Dedifferentiated amniotic fluid mesenchymal stem cell (primary cell): ENCODE measurements around the gene CLSTN2.

Source experiments
- DNase-seq: peaks from one replicate; pipeline ENCODE4 v3.0.0-alpha.2; 2016; ENCODE audit errors: extremely low spot score

Gene CLSTN2

DNA sequence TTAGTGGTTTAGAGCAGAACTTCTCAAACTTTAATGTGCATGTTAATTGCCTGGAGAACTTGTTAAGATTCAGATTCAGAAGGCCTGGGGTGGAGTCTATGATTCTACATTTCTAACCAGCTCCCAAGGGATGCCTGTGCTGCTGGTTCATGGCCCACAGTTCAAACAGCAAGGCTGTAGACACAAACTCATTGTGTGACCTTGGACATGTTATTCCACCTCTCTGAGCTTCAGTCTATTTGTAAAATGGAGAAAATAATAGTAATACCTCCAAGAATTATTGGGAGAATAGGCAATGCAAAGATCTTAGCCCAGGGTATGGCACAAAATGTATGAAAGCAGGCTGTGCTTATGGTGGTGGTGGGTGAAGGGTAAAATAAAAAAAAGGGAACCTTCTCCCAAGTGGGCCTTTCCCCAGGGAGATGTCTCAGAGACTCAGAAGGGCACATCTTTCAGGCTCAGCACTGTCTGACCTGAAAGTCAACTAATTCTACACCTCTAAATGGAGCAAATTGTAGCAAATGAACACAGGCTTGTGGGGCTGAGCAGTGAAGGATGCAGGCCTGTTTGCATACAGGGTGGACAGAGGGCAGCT is 566.9 kb downstream of the CLSTN2 start:
- DNase-seq: no peak

DNA sequence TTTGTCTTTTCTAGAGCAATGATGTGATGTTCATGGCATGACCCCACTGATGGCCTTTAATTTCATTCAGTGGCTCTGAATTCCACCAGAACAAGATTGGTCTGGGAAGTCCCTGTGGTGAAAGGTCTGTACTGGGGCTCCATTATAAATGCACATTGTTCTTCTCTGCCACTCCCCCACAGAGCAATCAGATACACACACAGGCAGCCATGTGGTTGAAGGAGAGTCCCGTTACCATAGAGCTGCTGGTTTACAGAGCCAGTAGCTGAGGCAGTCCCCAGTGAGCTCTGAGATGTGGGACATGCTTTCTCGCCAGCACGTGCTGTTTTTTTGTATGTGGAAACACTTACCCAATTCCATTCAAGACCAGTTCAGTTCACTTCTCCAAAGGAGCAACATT is 570.2 kb downstream of the CLSTN2 start:
- no peak for DNase-seq

DNA sequence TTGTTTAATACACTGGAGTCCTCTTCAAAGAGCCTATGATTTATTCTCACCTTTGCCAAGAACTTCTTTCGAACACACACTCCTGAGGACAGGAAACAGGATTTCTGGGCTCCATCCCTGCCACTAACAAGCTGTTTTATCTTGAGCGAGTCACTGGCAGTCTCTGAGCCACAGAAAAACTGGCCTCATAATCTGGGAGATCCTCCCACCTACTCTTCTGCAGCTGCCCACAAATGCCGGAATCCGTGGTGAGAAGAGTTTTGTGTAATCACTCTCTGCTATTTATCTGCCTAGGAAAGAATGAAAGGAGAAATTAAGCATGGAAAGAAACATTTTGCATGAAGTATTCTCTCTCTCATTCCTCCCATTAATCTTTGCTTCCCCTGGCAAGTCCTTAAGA is 570.9 kb downstream of the CLSTN2 start:
- DNase-seq: no peak

DNA sequence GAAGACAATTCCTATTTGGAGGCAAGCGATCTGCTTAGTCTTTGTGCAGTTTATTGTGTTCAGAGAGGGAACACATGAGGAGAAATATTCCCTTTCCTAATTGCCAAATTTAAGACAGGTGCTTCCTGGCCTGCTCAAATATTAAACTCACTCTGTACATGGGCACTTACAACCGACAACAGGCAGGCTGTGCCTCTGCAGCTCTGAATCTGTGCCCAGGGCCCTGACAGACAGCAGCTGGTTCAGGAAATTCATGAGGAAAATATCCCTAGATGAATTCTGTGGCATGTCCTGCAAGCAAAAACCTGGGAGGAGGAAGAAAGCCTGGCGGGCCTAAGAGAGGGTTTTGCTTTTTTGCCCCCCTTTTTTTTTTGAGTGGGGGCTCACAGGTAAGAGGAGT is 573.6 kb downstream of the CLSTN2 start:
- no peak for DNase-seq

DNA sequence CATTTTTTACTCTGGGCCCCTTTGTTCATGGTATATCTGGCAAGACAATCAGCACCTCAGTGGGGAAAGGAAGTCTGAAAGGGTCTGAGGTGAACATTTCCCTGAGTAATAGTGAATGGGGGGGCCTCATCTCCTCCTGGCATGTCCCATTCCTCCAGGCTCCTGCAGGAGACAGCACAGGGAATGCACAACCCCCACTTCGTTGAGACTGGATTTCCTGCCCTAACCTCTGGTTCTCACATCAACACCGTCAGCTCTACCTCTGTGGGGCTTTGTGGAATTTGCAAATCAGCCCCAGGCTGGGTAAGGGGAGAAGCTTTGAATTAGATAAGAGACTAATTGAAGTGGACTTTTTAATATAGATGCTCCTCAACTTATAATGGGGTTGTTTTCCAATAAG is 574.5 kb downstream of the CLSTN2 start:
- no peak for DNase-seq

DNA sequence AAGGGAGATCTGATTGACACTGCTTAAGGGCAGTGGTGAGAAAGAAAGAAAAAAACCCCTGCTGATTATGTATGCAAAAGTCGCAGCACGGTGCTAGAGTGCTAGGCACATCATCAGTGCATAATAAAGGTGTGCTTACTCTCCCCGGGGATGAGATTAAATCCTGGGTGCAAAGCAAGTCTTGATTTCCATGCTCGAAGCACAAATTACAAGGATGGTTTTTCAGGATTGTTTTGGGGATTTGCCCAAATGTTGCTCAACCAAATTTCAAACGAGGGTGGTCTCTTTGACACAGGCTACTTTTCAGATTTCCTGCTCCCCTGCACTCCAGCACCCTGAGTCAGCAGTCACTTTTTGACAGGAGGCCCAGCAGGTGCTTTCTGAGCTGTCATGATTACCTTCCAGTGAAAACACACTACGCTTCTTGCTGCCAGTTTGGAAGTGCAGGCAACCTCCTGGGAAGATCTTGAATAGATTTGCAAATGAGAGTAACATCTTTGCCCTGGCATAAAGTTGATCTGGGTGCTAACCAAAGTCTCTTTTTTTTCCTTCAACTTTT is 575.4 kb downstream of the CLSTN2 start:
- no peak for DNase-seq

DNA sequence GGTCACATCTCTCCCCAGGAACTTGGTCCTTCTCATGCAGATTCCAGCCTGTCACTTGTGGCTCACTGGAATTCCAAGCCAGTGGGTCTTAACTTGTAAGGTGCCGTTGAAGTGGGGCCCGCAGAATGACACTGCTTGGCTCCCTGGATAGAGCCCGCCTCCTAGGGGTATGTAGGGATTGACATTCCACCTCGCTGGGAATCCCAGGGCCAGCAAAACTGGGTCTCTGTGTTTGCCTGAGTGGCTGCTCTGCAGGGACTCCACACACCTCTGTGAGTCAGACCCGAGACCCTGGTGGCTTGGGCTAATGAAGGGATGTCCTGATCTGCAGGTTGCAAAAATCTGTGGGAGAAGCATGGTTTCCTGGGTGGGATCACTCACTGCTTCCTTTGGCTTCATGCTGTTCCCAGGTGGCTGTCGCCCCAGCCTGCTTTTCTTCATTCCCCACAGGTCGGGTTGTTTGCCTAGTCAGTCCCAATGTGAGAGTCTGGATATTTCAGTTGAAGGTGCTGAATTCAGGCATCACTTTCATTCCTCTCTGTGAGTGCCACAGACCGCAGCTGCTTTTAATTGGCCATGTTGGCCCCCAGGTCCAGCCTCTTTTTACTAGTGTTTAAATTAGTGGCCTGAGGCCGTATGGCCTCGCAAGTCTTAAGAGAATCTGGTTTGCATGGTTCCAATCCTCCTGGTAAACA is 586.9 kb downstream of the CLSTN2 start:
- DNase-seq: no peak

DNA sequence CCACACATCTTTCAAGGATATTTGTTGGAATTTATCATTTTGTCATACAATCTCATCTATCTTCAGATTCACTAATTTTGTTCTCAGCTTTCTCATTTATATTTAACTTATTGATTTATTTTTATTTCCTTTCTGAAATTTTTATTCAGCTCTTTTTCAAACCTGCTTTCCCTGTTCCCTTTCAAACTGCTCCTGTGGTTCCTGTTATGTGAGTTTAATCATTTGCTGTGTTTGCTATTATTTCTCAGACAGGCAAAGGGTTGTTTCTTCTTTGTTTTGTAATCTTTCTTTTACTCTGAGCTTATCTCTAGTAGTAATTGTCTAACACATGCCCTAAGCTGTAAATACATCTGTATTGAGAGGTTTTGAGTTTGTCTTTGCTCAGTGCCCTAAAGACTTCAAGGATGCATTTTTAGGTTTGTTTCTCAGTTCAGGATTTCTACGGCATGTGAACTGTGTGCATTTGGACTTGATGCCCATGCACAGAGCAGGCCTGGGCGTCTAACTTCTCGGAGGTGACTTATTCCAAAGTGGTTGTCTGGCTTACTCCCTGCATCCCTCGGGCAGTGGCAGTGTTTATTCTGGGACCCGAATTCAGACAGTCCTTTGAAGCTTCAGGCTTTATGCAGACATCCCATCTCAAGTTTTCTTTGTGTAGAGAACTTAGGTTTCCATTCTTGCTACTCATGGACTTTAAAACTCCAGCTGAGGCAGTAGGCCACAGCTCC is 587.8 kb downstream of the CLSTN2 start:
- no peak for DNase-seq

DNA sequence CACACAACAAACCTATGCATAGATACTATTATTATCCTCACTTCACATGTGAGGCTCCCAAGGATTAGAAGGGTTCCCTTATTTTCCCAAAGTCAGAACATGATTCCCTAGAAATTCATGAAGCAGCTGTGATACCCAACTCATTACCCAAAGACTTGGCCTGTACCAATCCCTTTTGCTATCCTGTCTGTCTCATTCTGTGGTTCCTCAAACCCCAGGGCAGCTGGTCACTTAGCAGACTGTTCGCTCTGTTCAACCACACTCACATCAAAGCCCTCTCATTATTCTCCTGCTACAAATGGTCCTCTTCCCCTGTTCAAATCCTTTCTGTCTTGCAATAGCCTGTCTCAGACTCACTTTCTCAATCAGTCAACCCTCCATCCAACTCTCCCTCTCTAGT is 588.6 kb downstream of the CLSTN2 start:
- DNase-seq: no peak

DNA sequence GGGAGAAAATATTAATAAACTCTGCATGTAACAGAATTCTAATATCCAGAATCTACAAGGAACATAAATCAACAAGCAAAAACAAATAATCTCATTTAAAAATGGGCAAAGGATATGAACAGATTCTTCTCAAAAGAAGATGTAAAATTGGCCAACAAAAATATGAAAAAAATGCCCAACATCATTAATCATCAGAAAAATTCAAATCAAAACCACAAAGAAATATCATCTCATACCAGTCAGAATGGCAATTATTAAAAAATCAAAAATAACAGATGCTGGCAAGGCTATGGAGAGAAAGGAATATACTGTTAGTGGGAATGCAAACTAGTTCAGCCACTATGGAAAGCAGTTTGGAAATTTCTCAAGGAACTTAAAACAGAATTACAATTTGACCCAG is 592.2 kb downstream of the CLSTN2 start:
- DNase-seq: no peak

DNA sequence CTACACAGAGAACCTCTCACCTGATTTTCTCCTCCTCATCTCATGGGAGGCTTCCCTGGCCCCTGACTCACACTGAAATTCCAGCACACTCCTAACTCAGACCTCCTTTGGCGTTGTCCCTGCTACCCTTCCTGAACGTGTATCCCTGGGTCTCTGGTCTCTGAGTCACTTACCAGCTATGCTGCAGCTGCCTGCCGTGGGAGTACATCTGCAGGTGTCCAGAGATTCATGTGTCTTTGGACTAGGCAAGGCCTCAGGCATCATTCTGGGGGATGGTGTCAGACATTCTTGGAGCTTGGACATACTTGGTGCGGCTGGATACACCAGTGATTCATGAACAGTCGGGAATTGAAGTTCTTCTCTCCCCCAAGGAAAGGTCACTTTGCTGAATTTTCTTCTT is 594.1 kb downstream of the CLSTN2 start:
- DNase-seq: no peak

DNA sequence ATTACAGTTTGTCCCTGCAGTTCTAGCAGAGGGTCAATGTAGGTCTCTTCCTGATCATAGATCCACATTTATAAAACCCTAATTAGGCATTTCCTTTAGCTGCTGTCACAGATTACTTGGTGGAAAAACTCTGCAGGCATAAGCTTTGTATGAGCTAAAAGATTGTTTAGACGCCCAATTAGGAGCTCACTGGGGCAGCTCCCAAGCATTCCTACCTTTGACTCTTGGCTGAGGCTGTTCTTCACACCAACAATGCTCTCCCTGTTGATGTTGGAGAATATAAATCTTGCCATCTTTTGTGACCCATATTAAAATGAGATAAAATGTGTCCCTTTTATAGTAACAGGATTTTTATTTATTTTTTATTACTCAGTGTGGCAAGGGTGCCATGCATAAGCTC is 594.6 kb downstream of the CLSTN2 start:
- no peak for DNase-seq

DNA sequence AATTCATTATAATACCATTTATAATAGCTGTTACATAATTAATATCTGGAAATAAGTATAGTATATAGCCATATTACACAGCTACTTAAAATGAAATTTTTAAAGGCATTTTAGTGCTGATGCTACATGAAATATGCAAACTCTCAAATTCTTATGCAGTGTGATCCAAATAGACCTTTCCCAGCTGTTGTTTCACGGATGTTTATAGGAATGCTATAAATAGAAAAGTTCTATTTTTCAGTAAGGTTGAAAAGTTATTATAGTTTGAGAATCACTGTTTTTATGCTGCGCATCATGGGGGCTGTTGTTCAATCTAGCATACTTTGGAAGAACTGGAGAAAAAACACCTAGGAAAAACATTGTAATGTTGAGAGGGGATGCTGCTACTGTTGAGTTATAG is 595.1 kb downstream of the CLSTN2 start:
- no peak for DNase-seq

DNA sequence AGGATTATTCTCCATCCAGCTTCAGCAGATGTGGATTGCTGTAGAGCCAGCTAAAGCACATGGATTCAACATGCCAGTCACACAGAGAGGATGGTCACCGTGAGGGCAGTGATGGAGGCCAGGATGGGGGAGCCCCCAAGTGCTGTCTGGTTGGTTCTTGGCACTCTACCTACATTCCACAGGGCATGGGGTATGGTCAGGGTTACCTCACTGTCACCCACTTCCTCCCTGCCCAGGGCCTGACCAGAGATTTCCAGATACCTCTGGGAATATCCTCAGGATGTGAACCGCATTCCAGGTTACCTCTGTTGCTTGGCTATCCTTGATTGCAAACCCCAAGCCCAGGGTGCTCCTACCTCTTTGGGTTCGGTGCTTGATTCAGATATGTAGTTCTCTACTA is 595.6 kb downstream of the CLSTN2 start:
- no peak for DNase-seq

DNA sequence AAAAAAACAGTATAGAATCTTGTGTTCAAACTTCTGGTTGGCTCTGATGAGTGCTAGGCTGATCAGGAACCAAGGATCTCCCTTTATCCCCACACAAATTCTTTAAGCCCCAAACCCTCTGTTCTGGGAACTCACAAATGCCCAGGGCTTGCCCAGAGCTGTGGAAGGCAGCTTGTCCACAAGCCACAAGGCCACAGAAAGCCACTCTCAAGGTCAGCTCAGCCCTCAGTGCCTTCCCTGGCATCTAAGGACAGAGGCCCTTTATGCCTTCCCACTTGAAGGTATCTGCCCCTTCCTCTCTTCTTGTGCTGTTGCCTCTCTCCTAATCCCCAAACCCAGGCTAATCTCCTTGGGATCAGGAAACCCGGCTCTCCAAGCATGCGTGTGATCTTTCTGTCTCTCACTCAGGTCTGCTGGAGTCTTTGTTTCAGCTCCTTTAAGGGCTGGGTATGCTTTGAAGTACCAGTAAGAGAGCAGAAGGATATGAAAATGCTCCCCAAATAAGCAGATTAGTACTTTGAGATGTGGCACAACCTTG is 597.9 kb downstream of the CLSTN2 start:
- no peak for DNase-seq

DNA sequence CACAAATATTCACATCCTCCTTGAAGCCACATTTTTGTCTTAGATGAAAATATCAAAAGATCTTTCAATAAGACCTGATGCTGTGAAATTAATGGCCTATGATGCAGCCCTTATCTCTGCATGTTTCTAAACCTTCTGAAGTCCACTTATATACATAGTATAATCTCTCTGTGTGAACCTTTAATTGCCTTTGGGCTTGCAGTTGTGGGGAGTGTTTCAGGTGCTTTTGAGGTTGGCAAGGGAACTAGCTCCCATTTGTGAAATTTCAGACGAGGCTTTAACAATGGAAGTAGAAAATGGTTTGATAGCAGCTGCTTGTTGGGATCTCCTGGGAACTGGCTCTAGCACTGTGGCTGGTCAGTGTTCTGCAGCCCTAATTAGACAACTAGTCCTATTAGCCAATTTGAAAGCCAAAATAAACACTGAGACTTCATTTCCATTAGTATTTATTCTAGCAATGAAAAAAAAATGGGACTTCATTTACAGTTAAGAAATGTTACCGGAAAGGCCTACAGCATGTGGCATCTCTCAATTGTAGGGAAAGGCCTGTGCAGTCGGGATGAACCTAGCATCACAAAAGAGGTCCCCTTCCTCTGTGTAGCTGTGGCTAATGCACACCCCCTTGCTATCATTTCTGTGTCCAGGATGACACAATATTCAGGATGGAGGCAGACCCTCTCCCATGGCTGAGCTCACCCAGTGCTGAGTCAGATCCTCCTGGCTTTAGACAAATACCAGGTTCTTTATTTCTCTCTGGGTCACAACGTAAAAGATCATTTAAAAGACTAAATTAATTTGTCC is 602.1 kb downstream of the CLSTN2 start:
- DNase-seq: no peak

DNA sequence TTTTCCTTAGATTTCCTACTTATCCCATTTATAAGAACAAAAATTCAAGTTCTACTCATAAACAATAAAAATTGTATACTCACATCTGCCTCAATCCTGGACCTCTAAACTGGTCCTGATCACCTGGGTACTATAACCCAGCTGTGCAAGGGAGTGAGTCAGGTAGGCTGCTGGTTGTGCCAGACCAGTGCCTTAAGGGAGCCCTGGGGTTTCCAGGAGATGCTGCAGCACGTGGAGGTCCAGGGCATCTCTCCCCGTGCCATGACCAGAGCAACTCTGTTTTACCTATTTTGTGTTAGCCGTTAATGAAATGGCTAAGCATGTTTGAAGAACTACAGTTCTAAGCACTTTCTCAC is 602.7 kb downstream of the CLSTN2 start:
- DNase-seq: no peak

DNA sequence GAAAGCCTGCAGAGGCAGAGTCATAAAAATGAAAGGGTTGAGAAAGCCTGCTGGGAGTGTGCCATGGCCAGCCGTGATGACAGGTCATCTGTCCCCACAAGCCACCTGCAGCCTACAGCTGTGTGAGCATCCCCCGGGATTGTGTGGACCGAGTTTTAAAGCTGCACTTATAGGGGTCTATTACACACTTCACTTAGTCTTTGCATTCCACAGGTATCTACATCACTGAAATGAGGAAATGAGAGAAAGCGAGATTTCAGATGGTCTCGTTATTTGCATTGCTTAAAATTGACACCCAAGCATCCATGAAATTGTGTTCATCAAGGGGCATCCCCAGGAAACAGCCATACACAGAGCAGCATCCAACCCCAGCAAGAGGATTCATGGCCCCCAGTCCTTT is 605.3 kb downstream of the CLSTN2 start:
- no peak for DNase-seq

DNA sequence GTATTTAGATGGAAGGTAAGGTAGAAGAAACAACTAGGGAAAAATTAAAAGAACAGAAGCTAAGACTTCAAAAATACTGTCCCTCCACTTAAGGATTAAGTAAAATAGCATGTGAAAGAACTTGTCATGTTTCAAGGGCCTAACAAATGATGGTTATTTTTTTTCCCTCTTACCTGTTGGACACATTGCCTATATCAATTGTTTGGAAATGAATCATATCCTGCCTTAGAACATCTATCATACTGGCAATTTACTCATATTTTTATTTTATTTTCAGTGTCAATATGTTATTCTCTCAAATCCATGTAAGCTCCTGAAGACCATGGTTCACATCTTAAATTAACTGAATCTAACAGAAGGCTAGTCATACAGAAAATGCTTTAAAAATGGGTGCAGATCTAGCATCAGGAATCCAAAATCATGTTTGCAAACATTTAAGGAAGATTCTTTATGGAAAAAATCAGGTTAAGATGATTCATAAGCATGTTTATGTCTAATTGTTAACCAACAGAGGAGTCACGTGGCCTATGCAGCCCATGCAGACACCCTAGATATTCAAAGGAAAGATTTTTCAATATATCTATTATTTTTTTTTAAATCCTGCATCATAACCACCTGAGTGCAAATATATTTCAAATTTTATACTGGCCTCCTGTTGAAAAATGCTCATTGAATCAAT is 607.1 kb downstream of the CLSTN2 start:
- DNase-seq: no peak

DNA sequence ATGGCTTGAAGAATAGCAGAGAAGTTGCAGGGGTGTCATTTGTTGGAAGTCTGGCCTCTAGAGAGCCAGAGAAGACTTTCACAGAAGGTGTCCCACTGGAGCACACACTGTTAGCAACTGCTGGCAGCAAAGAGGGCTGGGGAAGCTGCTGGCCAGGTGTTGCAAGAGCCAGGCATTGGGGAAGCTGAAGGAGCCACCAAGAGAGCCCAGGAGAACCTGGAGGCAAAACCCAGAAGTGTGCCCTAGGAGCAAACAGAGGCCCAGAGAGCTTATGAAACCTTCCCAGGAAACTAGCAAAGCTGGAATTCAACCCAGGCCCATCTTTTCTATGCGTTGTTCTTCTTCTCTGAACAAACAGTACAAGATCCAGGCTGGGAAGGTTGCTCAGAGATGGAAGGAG is 610.2 kb downstream of the CLSTN2 start:
- DNase-seq: no peak

DNA sequence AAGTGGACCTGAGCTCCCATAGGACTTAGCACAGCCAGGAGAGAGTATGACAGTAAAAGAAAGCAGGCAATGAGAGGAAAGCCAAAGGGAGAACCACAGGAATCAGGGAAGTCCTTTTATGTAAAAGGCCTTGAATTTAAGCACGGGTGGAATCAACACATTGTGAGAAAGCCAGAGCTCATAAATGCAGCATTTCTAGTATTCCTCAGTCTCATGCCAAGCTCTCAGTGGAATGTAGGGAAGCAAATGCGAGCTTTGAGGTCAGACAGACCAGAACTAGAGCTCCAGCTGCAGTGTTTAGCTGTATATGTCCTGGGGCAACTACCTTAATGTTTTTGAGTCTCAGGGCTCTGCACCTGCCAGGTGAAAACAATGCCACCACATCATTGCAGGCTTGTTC is 610.8 kb downstream of the CLSTN2 start:
- DNase-seq: peak; percentile 21
